GM12874 (cell line): ENCODE data around the gene TM9SF2.

Source experiments
- CTCF ChIP-seq: IDR thresholded peaks from 2 replicates; pipeline ENCODE4 v1.5.1; 2011; ENCODE audit warnings: low read depth, mild to moderate bottlenecking, control low read depth, low read length, moderate library complexity; ENCODE audit not compliant: insufficient read depth

TM9SF2 gene

DNA sequence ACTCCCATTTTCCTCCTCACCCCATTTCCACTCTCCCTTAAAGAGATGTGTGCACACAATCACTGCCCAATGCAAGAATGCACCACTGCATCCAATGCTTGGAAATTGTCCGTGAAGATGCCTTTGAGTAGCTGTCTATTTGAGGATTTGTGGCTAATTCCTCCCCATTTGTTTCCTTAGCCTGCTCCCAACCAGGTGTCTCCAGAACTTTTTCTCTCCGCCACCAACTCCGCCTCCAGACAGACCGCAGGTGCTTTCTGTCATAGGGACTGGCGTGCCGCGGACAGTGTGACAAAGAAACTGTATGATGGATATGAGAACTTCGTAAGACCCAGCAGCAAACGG lies 461 bp upstream of the TM9SF2 start:
- TF ChIP-seq CTCF: no peak

DNA sequence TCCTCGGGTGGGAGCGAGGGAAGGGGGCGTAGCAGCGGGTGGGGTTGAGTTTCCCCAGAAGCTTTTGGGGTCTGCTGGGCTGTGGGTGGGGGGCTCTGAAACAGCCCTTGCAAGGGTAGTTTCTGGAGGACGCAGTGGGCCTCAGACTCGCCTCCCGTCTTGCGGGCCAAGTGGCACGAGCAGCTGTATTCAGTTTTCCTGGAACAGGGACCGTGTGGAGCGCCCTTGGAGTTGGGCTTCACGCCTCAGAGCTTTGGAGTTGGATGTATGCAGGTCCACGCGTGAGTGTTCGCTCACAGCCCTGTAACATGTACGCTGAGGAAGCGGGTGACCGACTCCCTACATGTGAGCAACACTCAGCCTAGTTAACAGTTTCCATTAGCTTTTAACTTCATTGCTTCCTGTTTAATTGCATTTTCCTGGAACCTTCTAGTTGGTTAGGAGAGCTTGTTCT lies 603 bp downstream of the TM9SF2 start:
- TF ChIP-seq CTCF: no peak

DNA sequence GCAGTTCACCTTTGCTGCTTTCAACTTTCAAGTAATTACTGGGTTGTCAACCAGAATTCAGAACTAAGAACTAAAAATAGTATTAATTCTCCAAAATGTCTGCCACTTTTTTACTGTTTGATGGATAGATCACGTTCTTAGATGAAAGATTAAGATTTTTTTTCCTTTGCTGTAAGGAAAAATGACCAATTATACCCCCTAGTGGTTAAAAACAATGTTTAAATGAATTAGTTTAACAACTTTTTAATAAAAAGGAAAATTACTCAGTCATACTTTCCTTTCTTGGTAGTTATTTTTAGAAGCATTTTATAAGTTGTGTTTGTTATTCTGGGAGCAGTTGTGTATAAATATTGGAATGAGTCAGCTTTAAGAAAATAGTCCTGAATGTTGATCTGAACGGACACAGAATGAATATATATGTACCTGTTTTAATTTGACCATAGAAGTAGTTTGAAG lies 4.6 kb downstream of the TM9SF2 start:
- TF ChIP-seq CTCF: no peak

- no peak for TF ChIP-seq CTCF
Measured at GRCh38 chr13:99506634-99507033, 5.4 kb downstream of the TM9SF2 start.

GRCh38 chr13:99507054-99507453 lies 5.8 kb downstream of the TM9SF2 start:
- no peak for TF ChIP-seq CTCF

GRCh38 chr13:99507551-99507950 lies 6.3 kb downstream of the TM9SF2 start:
- no peak for TF ChIP-seq CTCF

GRCh38 chr13:99507986-99508385 lies 6.7 kb downstream of the TM9SF2 start:
- TF ChIP-seq CTCF: no peak

DNA sequence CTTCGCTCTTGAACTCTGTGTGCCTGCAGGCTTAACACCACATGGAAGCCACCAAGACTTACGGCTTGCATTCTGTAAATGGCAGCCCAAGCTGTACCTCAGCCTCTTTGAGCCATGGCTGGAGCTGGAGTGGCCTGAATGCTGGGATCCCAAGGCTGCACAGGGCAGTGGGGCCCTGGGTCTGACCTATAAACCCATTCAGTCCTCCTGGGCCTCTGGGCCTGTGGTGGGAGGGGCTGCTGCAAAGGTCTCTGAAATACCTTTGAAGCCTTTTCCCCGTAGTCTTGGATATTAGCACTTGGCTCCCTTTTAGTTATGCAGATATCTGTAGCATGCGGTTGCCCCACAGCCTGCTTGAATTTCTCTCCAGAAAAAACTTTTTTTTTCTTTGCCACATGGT lies 8.2 kb downstream of the TM9SF2 start:
- no peak for TF ChIP-seq CTCF
